ENCODE results near the gene ABCG4. TPM values are rescaled to one million over a fixed set of nuclear protein-coding genes. Genes with fewer than 3 reads are reported as not detected.

ABCG4 gene
- total and polyA plus RNA-seq, 2 experiments from 2014 or later: 0.58 to 1.0 TPM

DNA sequence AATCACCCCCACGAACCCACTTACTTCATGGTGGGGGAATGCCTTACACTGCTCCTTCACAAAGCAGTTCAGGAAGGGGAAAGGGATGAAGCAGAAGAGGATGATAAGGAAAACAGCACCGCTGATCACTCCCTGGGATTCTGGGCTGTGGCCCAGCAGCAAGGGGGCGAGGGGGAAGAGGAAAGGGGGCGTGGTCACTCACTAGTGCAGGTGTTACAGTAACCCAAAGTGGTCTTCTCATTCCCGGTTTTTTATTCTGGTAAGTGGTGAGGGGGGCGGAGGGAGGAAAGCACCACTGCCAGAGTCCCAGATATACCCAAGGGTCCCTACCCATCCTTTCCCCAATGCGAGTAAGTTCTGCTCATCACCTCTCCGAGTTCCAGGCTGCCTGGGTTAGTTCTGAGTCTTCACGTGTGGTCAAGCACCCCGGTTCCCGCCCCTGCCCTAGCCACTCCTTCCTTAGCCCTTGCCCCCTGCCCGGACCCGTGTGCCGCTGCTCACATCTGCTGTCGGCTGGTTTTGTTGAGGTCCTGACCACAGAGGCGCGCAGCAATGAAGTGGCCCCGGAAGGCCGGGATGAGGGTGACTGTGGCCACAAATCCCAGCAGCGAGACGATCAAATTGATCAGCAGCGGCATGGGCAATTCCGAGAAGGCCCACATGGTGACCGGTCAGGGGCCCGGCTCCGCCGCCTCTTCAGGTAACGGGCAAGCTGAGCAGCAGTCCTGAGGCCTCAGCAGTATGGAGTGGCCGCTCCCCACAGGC is 47.7 kb upstream of the ABCG4 start:
- DNase-seq (ENCODE audit: low spot score): peak; percentile 76
- H3K9me2 ChIP-seq (ENCODE audit: insufficient read depth): no peaks in the 10 kb centered on the region
- H3K36me3 Mint-ChIP-seq (ENCODE audit: low read depth): peaks cover 28% of the 10 kb centered on the region
- H3K27me3 ChIP-seq (ENCODE audit: insufficient read depth): no peaks in the 10 kb centered on the region
- peaks cover 8% of the 10 kb centered on the region for H3K27me3 Mint-ChIP-seq (ENCODE audit: insufficient read depth, low read depth, poor library complexity)
- peaks cover 24% of the 10 kb centered on the region for H3K4me1 ChIP-seq (ENCODE audit: insufficient read depth)
- peak overlapping the region; percentile 80 for H3K4me3 Mint-ChIP-seq
- peak overlapping the region; percentile 99 for H3K27ac Mint-ChIP-seq
- H3K27ac ChIP-seq (ENCODE audit: low read depth): peak overlapping the region; percentile 90
- peaks cover 35% of the 10 kb centered on the region for H3F3A ChIP-seq (replicated peaks; ENCODE audit: low read depth)
- H3K79me2 ChIP-seq (replicated peaks; ENCODE audit: insufficient read depth): peaks cover 15% of the 10 kb centered on the region
- H3K4me3 ChIP-seq: peak overlapping the region; percentile 98
- peaks cover 20% of the 10 kb centered on the region for H3K4me1 Mint-ChIP-seq
- H4K20me1 ChIP-seq (replicated peaks; ENCODE audit: insufficient read depth): no peaks in the 10 kb centered on the region
- peak; percentile 58 for ATAC-seq
- no peaks in the 10 kb centered on the region for H3K9me3 Mint-ChIP-seq
- peak overlapping the region; percentile 100 for H3K4me2 ChIP-seq
- TF ChIP-seq, protein P1, sequence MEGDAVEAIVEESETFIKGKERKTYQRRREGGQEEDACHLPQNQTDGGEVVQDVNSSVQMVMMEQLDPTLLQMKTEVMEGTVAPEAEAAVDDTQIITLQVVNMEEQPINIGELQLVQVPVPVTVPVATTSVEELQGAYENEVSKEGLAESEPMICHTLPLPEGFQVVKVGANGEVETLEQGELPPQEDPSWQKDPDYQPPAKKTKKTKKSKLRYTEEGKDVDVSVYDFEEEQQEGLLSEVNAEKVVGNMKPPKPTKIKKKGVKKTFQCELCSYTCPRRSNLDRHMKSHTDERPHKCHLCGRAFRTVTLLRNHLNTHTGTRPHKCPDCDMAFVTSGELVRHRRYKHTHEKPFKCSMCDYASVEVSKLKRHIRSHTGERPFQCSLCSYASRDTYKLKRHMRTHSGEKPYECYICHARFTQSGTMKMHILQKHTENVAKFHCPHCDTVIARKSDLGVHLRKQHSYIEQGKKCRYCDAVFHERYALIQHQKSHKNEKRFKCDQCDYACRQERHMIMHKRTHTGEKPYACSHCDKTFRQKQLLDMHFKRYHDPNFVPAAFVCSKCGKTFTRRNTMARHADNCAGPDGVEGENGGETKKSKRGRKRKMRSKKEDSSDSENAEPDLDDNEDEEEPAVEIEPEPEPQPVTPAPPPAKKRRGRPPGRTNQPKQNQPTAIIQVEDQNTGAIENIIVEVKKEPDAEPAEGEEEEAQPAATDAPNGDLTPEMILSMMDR (conservative IDR thresholded peaks at IDR 0.05; ENCODE audit: low read depth in 2 of 2): no peak
- TF ChIP-seq POLR2AphosphoS5 (IDR thresholded peaks at IDR 0.05; ENCODE audit: low read depth): peak; percentile 53; the same call in 1 of the 2 replicates
- no peak for TF ChIP-seq NANOG (IDR thresholded peaks at IDR 0.05; ENCODE audit: borderline replicate concordance)
- H2AFZ ChIP-seq: peak overlapping the region; percentile 89
- peaks cover 14% of the 10 kb centered on the region for H3K36me3 ChIP-seq (ENCODE audit: insufficient read depth)

DNA sequence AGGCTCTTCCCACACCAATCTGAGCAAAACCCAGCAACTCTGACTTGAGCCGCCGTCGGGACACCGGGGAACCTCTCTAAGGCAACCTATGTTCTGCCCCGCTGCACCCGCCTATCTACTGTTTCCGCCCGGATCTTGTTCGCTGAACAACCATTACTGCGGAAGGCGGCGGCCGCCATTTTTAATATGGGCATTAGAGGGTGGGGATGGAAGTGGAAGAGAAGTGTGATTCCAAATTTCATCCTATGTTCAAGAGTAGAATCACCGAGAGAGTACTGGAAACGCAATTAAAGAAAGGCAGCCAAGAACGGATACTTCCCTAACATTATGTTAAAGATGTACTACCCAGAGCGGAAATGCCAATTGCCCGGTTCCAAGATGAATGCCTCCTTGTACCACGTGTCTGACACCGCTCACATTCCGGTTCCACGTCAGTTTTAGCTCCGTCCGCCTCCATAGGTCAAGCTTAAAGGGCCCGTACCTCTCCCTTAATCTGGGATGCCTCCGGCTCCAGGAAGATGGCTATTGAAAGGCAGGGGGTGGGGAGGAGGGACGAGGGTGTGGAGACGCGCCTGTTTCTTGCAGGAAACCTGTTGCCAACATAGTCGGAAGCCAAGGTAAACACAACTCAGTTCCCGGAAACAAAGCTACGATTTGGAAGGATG is 47.0 kb upstream of the ABCG4 start, which contains the start of gene DPAGT1:
Gene DPAGT1, minus strand, starts transcription at position 95 of the 665 bp plus-strand sequence. CDS start 198 bp downstream, outside the sequence.
- peaks cover 27% of the 10 kb centered on the region for H3K4me1 Mint-ChIP-seq
- H3F3A ChIP-seq (replicated peaks; ENCODE audit: low read depth): peaks cover 30% of the 10 kb centered on the region
- H3K4me2 ChIP-seq: peak within 1 kb of the TSS; percentile 100
- H2AFZ ChIP-seq: peak within 1 kb of the TSS; percentile 89
- H3K4me1 ChIP-seq (ENCODE audit: insufficient read depth): peaks cover 30% of the 10 kb centered on the region
- H3K9me2 ChIP-seq (ENCODE audit: insufficient read depth): no peaks in the 10 kb centered on the region
- H3K4me3 ChIP-seq: peak within 1 kb of the TSS; percentile 98
- DNase-seq (ENCODE audit: low spot score) (peak; percentile 98), ATAC-seq (peak; percentile 87)
- H3K36me3 ChIP-seq (ENCODE audit: insufficient read depth): peaks cover 9% of the 10 kb centered on the region
- H3K27ac Mint-ChIP-seq: peak within 1 kb of the TSS; percentile 99
- peak within 1 kb of the TSS; percentile 90 for H3K27ac ChIP-seq (ENCODE audit: low read depth)
- peak within 1 kb of the TSS; percentile 80 for H3K4me3 Mint-ChIP-seq
- no peaks in the 10 kb centered on the region for H3K9me3 Mint-ChIP-seq
- H3K79me2 ChIP-seq (replicated peaks; ENCODE audit: insufficient read depth): peaks cover 15% of the 10 kb centered on the region
- H3K27me3 ChIP-seq (ENCODE audit: insufficient read depth): no peaks in the 10 kb centered on the region
- H4K20me1 ChIP-seq (replicated peaks; ENCODE audit: insufficient read depth): no peaks in the 10 kb centered on the region
- H3K27me3 Mint-ChIP-seq (ENCODE audit: insufficient read depth, low read depth, poor library complexity): peaks cover 11% of the 10 kb centered on the region
- H3K36me3 Mint-ChIP-seq (ENCODE audit: low read depth): peaks cover 22% of the 10 kb centered on the region
- TF ChIP-seq ZNF114 (CRISPR knock-in tag; IDR thresholded peaks at IDR 0.05) (0 out of 2 replicates have a peak, but pooled peaks have one; percentile 33), ZNF331 (CRISPR knock-in tag; IDR thresholded peaks at IDR 0.05; ENCODE audit: low read depth) (no peak), CREB1 (CRISPR knock-in tag; IDR thresholded peaks at IDR 0.05; ENCODE audit: low read depth) (peak; percentile 83)
- TF ChIP-seq, protein P2, sequence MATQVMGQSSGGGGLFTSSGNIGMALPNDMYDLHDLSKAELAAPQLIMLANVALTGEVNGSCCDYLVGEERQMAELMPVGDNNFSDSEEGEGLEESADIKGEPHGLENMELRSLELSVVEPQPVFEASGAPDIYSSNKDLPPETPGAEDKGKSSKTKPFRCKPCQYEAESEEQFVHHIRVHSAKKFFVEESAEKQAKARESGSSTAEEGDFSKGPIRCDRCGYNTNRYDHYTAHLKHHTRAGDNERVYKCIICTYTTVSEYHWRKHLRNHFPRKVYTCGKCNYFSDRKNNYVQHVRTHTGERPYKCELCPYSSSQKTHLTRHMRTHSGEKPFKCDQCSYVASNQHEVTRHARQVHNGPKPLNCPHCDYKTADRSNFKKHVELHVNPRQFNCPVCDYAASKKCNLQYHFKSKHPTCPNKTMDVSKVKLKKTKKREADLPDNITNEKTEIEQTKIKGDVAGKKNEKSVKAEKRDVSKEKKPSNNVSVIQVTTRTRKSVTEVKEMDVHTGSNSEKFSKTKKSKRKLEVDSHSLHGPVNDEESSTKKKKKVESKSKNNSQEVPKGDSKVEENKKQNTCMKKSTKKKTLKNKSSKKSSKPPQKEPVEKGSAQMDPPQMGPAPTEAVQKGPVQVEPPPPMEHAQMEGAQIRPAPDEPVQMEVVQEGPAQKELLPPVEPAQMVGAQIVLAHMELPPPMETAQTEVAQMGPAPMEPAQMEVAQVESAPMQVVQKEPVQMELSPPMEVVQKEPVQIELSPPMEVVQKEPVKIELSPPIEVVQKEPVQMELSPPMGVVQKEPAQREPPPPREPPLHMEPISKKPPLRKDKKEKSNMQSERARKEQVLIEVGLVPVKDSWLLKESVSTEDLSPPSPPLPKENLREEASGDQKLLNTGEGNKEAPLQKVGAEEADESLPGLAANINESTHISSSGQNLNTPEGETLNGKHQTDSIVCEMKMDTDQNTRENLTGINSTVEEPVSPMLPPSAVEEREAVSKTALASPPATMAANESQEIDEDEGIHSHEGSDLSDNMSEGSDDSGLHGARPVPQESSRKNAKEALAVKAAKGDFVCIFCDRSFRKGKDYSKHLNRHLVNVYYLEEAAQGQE (IDR thresholded peaks at IDR 0.05; ENCODE audit: unreplicated experiment): peak; percentile 12
- TF ChIP-seq, protein P3, sequence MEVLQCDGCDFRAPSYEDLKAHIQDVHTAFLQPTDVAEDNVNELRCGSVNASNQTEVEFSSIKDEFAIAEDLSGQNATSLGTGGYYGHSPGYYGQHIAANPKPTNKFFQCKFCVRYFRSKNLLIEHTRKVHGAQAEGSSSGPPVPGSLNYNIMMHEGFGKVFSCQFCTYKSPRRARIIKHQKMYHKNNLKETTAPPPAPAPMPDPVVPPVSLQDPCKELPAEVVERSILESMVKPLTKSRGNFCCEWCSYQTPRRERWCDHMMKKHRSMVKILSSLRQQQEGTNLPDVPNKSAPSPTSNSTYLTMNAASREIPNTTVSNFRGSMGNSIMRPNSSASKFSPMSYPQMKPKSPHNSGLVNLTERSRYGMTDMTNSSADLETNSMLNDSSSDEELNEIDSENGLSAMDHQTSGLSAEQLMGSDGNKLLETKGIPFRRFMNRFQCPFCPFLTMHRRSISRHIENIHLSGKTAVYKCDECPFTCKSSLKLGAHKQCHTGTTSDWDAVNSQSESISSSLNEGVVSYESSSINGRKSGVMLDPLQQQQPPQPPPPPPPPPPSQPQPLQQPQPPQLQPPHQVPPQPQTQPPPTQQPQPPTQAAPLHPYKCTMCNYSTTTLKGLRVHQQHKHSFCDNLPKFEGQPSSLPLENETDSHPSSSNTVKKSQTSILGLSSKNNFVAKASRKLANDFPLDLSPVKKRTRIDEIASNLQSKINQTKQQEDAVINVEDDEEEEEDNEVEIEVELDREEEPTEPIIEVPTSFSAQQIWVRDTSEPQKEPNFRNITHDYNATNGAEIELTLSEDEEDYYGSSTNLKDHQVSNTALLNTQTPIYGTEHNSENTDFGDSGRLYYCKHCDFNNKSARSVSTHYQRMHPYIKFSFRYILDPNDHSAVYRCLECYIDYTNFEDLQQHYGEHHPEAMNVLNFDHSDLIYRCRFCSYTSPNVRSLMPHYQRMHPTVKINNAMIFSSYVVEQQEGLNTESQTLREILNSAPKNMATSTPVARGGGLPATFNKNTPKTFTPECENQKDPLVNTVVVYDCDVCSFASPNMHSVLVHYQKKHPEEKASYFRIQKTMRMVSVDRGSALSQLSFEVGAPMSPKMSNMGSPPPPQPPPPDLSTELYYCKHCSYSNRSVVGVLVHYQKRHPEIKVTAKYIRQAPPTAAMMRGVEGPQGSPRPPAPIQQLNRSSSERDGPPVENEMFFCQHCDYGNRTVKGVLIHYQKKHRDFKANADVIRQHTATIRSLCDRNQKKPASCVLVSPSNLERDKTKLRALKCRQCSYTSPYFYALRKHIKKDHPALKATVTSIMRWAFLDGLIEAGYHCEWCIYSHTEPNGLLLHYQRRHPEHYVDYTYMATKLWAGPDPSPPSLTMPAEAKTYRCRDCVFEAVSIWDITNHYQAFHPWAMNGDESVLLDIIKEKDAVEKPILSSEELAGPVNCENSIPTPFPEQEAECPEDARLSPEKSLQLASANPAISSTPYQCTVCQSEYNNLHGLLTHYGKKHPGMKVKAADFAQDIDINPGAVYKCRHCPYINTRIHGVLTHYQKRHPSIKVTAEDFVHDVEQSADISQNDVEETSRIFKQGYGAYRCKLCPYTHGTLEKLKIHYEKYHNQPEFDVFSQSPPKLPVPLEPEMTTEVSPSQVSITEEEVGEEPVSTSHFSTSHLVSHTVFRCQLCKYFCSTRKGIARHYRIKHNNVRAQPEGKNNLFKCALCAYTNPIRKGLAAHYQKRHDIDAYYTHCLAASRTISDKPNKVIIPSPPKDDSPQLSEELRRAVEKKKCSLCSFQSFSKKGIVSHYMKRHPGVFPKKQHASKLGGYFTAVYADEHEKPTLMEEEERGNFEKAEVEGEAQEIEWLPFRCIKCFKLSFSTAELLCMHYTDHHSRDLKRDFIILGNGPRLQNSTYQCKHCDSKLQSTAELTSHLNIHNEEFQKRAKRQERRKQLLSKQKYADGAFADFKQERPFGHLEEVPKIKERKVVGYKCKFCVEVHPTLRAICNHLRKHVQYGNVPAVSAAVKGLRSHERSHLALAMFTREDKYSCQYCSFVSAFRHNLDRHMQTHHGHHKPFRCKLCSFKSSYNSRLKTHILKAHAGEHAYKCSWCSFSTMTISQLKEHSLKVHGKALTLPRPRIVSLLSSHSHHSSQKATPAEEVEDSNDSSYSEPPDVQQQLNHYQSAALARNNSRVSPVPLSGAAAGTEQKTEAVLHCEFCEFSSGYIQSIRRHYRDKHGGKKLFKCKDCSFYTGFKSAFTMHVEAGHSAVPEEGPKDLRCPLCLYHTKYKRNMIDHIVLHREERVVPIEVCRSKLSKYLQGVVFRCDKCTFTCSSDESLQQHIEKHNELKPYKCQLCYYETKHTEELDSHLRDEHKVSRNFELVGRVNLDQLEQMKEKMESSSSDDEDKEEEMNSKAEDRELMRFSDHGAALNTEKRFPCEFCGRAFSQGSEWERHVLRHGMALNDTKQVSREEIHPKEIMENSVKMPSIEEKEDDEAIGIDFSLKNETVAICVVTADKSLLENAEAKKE (CRISPR knock-in tag; IDR thresholded peaks at IDR 0.05): no peak

Measured in GM23338 (cell line).